ENCODE data around the gene APEH. TPM values are rescaled to one million over a fixed set of nuclear protein-coding genes. Genes with fewer than 3 reads are reported as not detected.
A peak's percentile ranks its signal among the peaks of the same experiment; 100 is the strongest.

Gene APEH
- total RNA-seq, 1 donor from 2014 or later = 150 TPM

GRCh38 chr3:49709852-49710251, 35.7 kb downstream of the APEH start:
- H3K4me3 Mint-ChIP-seq = no peak overlapping the region
- peaks cover 2% of the 10 kb centered on the region for H3K27me3 Mint-ChIP-seq (ENCODE audit: low read depth)
- no peaks in the 10 kb centered on the region for H3K36me3 Mint-ChIP-seq (ENCODE audit: low read depth)
- H3K27ac Mint-ChIP-seq (ENCODE audit: unreplicated experiment) = no peak overlapping the region
- no peaks in the 10 kb centered on the region for H3K4me1 Mint-ChIP-seq
- no peak for TF ChIP-seq CTCF (conservative IDR thresholded peaks at IDR 0.05)
- no peak for DNase-seq (ENCODE audit: low read depth, low spot score)
- H3K9me3 Mint-ChIP-seq = no peaks in the 10 kb centered on the region

- no peak for DNase-seq (ENCODE audit: low read depth, low spot score)
- Mint-ChIP-seq H3K27ac (ENCODE audit: unreplicated experiment) (peak overlapping the region; percentile 48), H3K9me3 (no peaks in the 10 kb centered on the region), H3K36me3 (ENCODE audit: low read depth) (no peaks in the 10 kb centered on the region), H3K27me3 (ENCODE audit: low read depth) (peaks cover 2% of the 10 kb centered on the region), H3K4me1 (no peaks in the 10 kb centered on the region), H3K4me3 (no peak overlapping the region)
- TF ChIP-seq CTCF (conservative IDR thresholded peaks at IDR 0.05) = no peak
These were observed 37.3 kb downstream of the APEH start for GRCh38 chr3:49711489-49711888.

DNA sequence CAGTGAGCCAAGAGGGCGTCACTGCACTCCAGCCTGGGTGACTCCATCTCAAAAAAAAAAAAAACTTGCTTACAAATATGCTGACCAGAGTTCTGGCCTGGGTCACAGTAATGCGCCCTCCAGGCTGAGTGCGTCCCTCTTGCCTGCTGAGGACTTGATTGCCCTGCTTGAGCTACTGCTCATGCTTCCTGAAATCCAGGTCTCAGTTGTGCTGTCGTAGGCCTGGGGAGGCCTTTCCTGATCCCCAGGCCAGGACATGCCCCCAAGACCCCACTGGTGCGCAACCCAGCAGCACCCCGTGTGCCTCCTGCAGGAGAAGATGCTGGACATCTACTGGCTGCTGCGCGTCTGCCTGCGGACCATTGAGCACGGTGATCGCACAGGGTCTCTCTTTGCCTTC, 38.0 kb downstream of the APEH start:
- Mint-ChIP-seq H3K27me3 (ENCODE audit: low read depth) (peaks cover 2% of the 10 kb centered on the region), H3K9me3 (no peaks in the 10 kb centered on the region)

GRCh38 chr3:49712631-49713317, 38.6 kb downstream of the APEH start:
- Mint-ChIP-seq H3K4me1 (no peaks in the 10 kb centered on the region), H3K27me3 (ENCODE audit: low read depth) (peaks cover 2% of the 10 kb centered on the region), H3K36me3 (ENCODE audit: low read depth) (no peaks in the 10 kb centered on the region), H3K27ac (ENCODE audit: unreplicated experiment) (no peak overlapping the region), H3K4me3 (no peak overlapping the region), H3K9me3 (no peaks in the 10 kb centered on the region)
- DNase-seq (ENCODE audit: low read depth, low spot score) = no peak
- no peak for TF ChIP-seq CTCF (conservative IDR thresholded peaks at IDR 0.05)

More for the DNA sequence above, 38.0 kb downstream of the APEH start:
- Mint-ChIP-seq H3K27ac (ENCODE audit: unreplicated experiment) (no peak overlapping the region), H3K4me1 (no peaks in the 10 kb centered on the region), H3K36me3 (ENCODE audit: low read depth) (no peaks in the 10 kb centered on the region), H3K4me3 (no peak overlapping the region)
- DNase-seq (ENCODE audit: low read depth, low spot score) = no peak
- no peak for TF ChIP-seq CTCF (conservative IDR thresholded peaks at IDR 0.05)

DNA sequence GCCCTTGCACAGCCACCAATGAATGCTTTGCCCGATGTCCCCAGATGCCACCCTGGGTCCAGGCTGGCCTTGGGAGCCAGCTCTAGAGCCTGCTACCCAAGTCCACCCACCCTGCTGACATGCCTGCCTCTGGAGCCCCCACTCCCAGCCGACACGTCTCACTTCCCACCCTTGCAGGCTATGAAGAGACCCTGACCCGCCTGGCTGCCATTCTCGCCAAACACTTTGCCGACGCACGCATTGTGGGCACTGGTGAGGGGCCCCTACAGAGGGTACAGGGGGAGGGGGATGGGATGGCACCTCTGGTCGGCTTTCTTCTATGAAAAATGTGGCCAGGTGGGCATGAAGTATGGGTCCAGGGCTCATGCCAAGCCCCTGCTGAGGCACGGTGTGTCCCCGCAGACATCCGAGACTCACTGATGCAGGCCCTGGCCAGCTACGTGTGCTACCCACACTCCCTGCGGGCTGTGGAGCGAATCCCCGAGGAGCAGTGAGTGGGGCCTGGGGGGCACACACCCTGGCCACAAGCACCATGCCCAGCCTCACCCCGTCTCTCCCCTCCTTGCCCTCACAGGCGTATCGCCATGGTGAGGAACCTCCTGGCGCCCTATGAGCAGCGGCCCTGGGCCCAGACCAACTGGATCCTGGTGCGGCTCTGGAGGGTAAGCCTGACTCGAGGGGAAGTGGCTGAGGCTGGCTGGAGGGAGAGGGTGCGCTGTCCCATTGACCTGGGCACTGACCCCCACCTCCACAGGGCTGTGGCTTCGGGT, 39.4 kb downstream of the APEH start:
- Mint-ChIP-seq H3K4me3 (no peak overlapping the region), H3K36me3 (ENCODE audit: low read depth) (no peaks in the 10 kb centered on the region), H3K4me1 (peaks cover 2% of the 10 kb centered on the region), H3K27ac (ENCODE audit: unreplicated experiment) (no peak overlapping the region), H3K9me3 (no peaks in the 10 kb centered on the region), H3K27me3 (ENCODE audit: low read depth) (peaks cover 2% of the 10 kb centered on the region)
- TF ChIP-seq CTCF (conservative IDR thresholded peaks at IDR 0.05) = no peak
- no peak for DNase-seq (ENCODE audit: low read depth, low spot score)

All from neural crest cell (in vitro differentiated cells).